Heart right ventricle (tissue), 16 donors: ENCODE data around the gene C1QC. TPM values are rescaled to one million over a fixed set of nuclear protein-coding genes. Genes with fewer than 3 reads are reported as not detected.
"Not testable (repeated sequence)": the region's sequence is repeated elsewhere in the genome, so short reads cannot be mapped to it uniquely, and the experiment has no call there.

Source experiments
- ATAC-seq, 8 donors: fragments of 200-7000 bp; cut with Tn5 transposase; one replicate each; pipeline ENCODE4 v1.9.1; 2020; ENCODE audit warnings: mild to moderate bottlenecking in 8 of 8, moderate library complexity in 8 of 8, moderate number of reproducible peaks in 1 of 8
- DNase-seq, 2 donors: peaks; one replicate each; pipeline ENCODE4 v3.0.0-alpha.2; 2020
- H3K27ac ChIP-seq, 10 donors: fragments of 200-600 bp; sonication (generic) in 2 of 10; one replicate each; pipeline versions ENCODE4 v1.5.0 to v1.8.0; 2020 to 2022; ENCODE audit warnings: mild to moderate bottlenecking in 3 of 10
- H3K27me3 ChIP-seq, 7 donors: fragments of 200-600 bp; one replicate each; pipeline ENCODE4 v1.8.0; 2021 to 2022; ENCODE audit warnings: mild to moderate bottlenecking in 2 of 7
- H3K36me3 ChIP-seq, 9 donors: fragments of 200-600 bp; sonication (generic) in 1 of 9; one replicate each; pipeline versions ENCODE4 v1.5.0 to v1.8.0; 2020 to 2022; ENCODE audit warnings: mild to moderate bottlenecking in 2 of 9
- H3K4me1 ChIP-seq, 9 donors: fragments of 200-600 bp; sonication (generic) in 1 of 9; one replicate each; pipeline versions ENCODE4 v1.5.0 to v1.8.0; 2020 to 2022; ENCODE audit warnings: mild to moderate bottlenecking in 4 of 9
- H3K4me3 ChIP-seq, 10 donors: fragments of 200-600 bp; sonication (generic) in 2 of 10; one replicate each; pipeline versions ENCODE4 v1.5.0 to v1.8.0; 2020 to 2022; ENCODE audit warnings: mild to moderate bottlenecking in 7 of 10, moderate library complexity in 2 of 10
- H3K9me3 ChIP-seq, 11 donors: fragments of 200-600 bp in 10 of 11; sonication (generic) in 2 of 11; one replicate each; pipeline versions ENCODE4 v1.5.0 to v1.8.0; 2013 to 2022; ENCODE audit warnings: mild to moderate bottlenecking in 2 of 11, control low read depth in 1 of 11, moderate library complexity in 1 of 11
- WGBS, 2 donors: extraction: QIAGEN DNeasy Blood & Tissue Kit; methylation state at CpG; one replicate each; pipeline ENCODE4 v1.1.7; 2013; ENCODE audit warnings: inconsistent platforms in 1 of 2; 5-methylcytosine and 5-hydroxymethylcytosine counted together
- intact Hi-C, 10 donors: fragments of 100-400 bp; cut with DNase I; formaldehyde crosslinking; loops; one replicate each; pipeline versions ENCODE4 v1.11.1 to v1.14.2; 2022
- polyA plus RNA-seq, 2 donors: library from polyadenylated mRNA; stranded (reverse); fragments of 200-250 nt; gene quantifications; one replicate each; pipeline ENCODE4 v1.2.3, GENCODE V29; 2013
- total RNA-seq, 10 donors: library from RNA; stranded (reverse); fragmentation: NEBNext Ultra II Directional in 3 of 10; extraction: Animal tissue kit (Norgen Biotek cat#: 25700) in 3 of 10; gene quantifications; one replicate each; pipeline versions ENCODE4 v1.2.1 to v1.2.4, GENCODE V29; 2021 to 2023
- TF ChIP-seq, protein P1 (sequence below), 9 donors: fragments of 200-600 bp; sonication (generic) in 2 of 9; IDR thresholded peaks; one replicate each; pipeline versions ENCODE4 v1.5.0 to v1.8.0; 2021 to 2022; ENCODE audit warnings: antibody characterized with exemption in 9 of 9, mild to moderate bottlenecking in 5 of 9, moderate library complexity in 1 of 9
- donor health status: Arrhythmogenic right ventricular cardiomyopathy.
- donor health status: ischemic (EF 13 %, LVEDD 7.1; RV severe dilation, severe dysfunction).
- donor health status: healthy with polysubstance abuse.
- donor health status: DM: no; HTN: yes; CAD: no.
- donor health status: DM: no; HTN: no; CAD: no.
- donor health status: ischemic (EF 25% LVEDD 6.9; RV normal size, moderate dysfunction).
- donor health status: ischemic (EF 25% LVEDD 5.7; RV mildly dilated, moderate dysfunction).
- donor health status: healthy.
- donor health status: DM: yes; HTN: yes; CAD: no.
- donor health status: Ischemic cardiomyopathy.
- donor health status: ischemic (EF 35%, LVEDD 5.7; RV mildly dilated, moderate dysfunction).
- donor health status: nonischemic (EF 11% LVEDD 7.7; RV severe dilation, severe dysfunction).
- donor health status: DM: yes; HTN: yes; CAD: no.
- donor health status: PGD.
- donor health status: ischemic (EF 29% LVEDD 5.4; RV normal size, mild dysfunction).
- donor health status: nonischemic (EF 23%, LVEDD 6.1; RV moderate dilation, normal function).

C1QC gene
- total and polyA plus RNA-seq, 12 donors: 15.9 to 389 (median 27.8) TPM

DNA sequence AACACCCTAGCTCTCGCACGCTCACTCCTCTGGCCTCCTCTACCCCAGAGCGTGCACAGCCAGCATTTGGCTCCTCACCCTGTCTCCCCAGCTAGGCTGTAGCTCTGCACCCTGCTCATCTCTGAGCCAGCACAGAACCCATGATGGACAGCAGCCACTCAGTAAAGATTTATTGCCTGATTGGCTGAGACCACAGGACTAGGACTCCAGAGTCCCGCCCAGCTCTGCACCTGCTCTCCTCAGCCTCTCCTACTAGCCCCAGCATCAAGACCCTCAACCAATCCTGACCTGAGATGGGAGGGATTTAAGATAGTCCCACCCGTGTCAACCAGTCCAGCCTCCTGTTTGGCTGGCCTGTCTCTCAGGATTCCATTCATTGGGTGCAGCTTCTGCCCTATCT is 18.9 kb downstream of the C1QC start:
- peaks cover 0 to 39% (median 4%) of the 10 kb centered on the region in 7 donors for H3K27me3 ChIP-seq
- no peak overlapping the region for H3K27ac ChIP-seq
- WGBS, 2 donors: 60 to 73% methylated on average over 5 of the region's 5 CpGs
- peaks cover 0 to 24% (median 0%) of the 10 kb centered on the region in 9 donors for H3K36me3 ChIP-seq
- DNase-seq (no peak), ATAC-seq (peak in 7 of 8 donors; percentile 14 to 61 (median 46))
- no peaks in the 10 kb centered on the region for H3K4me1 ChIP-seq
- H3K4me3 ChIP-seq: no peak overlapping the region
- intact Hi-C loops: no loop called here
- no peaks in the 10 kb centered on the region for H3K9me3 ChIP-seq
- TF ChIP-seq, protein P1, sequence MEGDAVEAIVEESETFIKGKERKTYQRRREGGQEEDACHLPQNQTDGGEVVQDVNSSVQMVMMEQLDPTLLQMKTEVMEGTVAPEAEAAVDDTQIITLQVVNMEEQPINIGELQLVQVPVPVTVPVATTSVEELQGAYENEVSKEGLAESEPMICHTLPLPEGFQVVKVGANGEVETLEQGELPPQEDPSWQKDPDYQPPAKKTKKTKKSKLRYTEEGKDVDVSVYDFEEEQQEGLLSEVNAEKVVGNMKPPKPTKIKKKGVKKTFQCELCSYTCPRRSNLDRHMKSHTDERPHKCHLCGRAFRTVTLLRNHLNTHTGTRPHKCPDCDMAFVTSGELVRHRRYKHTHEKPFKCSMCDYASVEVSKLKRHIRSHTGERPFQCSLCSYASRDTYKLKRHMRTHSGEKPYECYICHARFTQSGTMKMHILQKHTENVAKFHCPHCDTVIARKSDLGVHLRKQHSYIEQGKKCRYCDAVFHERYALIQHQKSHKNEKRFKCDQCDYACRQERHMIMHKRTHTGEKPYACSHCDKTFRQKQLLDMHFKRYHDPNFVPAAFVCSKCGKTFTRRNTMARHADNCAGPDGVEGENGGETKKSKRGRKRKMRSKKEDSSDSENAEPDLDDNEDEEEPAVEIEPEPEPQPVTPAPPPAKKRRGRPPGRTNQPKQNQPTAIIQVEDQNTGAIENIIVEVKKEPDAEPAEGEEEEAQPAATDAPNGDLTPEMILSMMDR (IDR thresholded peaks at IDR 0.05): no peak

DNA sequence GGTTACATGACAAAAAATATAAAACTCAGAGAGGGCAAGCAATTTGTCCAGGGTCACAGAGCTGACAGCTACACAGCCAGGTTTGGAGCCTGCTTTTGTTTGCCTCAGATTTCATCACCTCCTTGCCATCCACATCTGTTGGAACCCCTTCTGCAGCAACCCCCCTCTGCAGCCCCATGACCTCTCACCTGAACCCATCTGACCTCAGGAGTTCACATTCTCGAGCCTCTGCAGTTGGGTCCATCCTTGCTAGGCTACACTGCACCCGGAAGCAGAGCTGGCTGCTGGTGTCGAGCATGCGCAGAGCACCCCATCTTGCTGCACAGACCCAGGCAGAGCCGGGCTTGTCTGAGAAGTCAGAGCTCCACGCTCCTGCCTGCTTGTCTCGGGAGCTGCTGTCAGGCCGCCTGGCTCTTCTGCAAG is 19.6 kb downstream of the C1QC start:
- Histone ChIP-seq H3K4me1 (no peaks in the 10 kb centered on the region), H3K27ac (no peak overlapping the region), H3K9me3 (no peaks in the 10 kb centered on the region), H3K4me3 (no peak overlapping the region), H3K36me3 (peaks cover 0 to 24% (median 0%) of the 10 kb centered on the region in 9 donors), H3K27me3 (peaks cover 0 to 41% (median 3%) of the 10 kb centered on the region in 7 donors)
- intact Hi-C loops: no loop called here
- ATAC-seq (peak in 1 of 8 donors; percentile 14), DNase-seq (no peak)
- 76 to 80% methylated on average over 8 of the region's 8 CpGs for WGBS, 2 donors
- TF ChIP-seq, protein P1 (IDR thresholded peaks at IDR 0.05): no peak

DNA sequence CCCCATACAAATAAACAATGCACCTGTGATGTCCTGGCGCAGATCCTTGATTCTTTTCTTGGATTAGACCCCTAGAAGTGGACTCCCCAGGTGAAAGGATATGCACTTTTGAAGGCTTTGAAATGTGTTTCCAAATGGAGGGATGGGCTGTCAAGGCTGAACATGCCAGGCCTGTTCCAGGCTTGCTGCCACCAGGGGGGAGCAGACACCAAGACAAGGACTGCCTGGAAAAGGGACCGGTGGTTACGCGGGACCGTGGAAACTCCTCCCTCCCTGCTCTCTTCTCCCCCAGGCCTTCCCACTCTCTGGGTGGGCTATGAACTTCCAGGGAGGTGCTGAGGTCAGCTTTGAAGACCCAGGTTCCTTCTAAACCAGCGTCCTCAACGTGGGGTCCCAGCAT is 22.3 kb downstream of the C1QC start:
- peaks cover 0 to 53% (median 19%) of the 10 kb centered on the region in 7 donors for H3K27me3 ChIP-seq
- TF ChIP-seq, protein P1 (IDR thresholded peaks at IDR 0.05): peak in 7 of 9 donors; percentile 10 to 44 (median 33)
- H3K4me3 ChIP-seq: no peak overlapping the region
- no peaks in the 10 kb centered on the region for H3K4me1 ChIP-seq
- DNase-seq: no peak
- WGBS, 2 donors: 40 to 50% methylated on average over 7 of the region's 7 CpGs
- no peak overlapping the region for H3K27ac ChIP-seq
- peaks cover 0 to 10% (median 0%) of the 10 kb centered on the region in 9 donors for H3K36me3 ChIP-seq
- H3K9me3 ChIP-seq: no peaks in the 10 kb centered on the region
- peak in 1 of 8 donors; percentile 39 for ATAC-seq
- intact Hi-C loops: no loop called here

DNA sequence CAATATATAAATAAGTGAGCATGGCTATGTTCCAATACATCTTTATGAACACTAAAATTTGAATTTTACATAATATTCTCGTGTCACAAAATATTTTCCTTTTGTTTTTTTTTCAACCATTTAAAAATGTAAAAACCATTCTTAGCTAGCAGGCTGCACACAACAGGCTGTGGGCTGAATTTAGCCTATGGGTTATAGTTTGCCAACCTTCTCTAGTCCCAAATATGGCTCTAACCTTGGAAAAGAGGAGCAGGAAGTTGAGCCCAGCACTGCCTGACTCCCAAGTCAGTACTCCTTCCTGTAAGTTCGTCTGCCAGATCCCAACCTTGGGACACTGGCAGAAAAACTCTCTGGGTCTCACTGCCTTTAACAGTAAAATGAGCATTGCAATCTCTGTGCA is 23.0 kb downstream of the C1QC start:
- no peak overlapping the region for H3K4me3 ChIP-seq
- no peaks in the 10 kb centered on the region for H3K9me3 ChIP-seq
- TF ChIP-seq, protein P1 (IDR thresholded peaks at IDR 0.05): no peak
- DNase-seq (no peak), ATAC-seq (peak in 1 of 8 donors; percentile 30)
- WGBS, 2 donors: 49 to 78% methylated on average over 2 of the region's 2 CpGs
- H3K27ac ChIP-seq: no peak overlapping the region
- H3K36me3 ChIP-seq: peaks cover 0 to 4% (median 0%) of the 10 kb centered on the region in 9 donors
- H3K27me3 ChIP-seq: peaks cover 0 to 60% (median 25%) of the 10 kb centered on the region in 7 donors
- no peaks in the 10 kb centered on the region for H3K4me1 ChIP-seq
- intact Hi-C loops: no loop called here

DNA sequence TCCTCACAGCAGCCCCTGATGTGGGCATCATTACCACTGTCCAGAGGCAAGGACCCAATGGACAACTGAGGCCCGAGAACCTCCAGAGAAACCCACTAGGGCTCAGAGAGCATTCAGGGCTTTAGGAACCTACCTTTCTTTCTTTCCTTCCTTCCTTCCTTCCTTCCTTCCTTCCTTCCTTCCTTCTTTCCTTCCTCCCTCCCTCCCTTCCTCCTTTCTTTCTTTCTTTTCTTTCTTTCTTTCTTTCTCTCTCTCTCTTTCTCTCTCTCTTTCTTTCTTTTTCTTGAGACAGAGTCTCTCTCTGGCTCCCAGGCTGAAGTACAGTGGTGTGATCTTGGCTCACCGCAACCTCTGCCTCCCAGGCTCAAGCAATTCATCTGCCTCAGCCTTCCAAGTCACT is 25.4 kb downstream of the C1QC start:
- 90 to 92% methylated on average over 2 of the region's 2 CpGs for WGBS, 2 donors

More for the DNA sequence above, 25.4 kb downstream of the C1QC start:
- ATAC-seq, H3K4me1 ChIP-seq, DNase-seq, H3K4me3 ChIP-seq, H3K36me3 ChIP-seq, H3K9me3 ChIP-seq, intact Hi-C loops, H3K27ac ChIP-seq: not testable (repeated sequence)
- peaks cover 0 to 70% (median 45%) of the 10 kb centered on the region in 7 donors for H3K27me3 ChIP-seq
